Loucy (cell line): ENCODE data around the gene JRKL.

Source experiments
- H2AFZ ChIP-seq: fragments of 200-600 bp; sonication (generic); 2 replicates; pipeline ENCODE4 v1.6.0; 2016; ENCODE audit warnings: antibody characterized with exemption, mild to moderate bottlenecking, low read length, moderate library complexity
- H3F3A ChIP-seq: fragments of 200-600 bp; 2 replicates; pipeline ENCODE4 v1.6.0; 2016; ENCODE audit warnings: antibody characterized with exemption, low read depth, mild to moderate bottlenecking
- H3K27me3 ChIP-seq: fragments of 200-600 bp; sonication (generic); 2 replicates; pipeline ENCODE4 v1.6.1; 2014; ENCODE audit warnings: low read length, mild to moderate bottlenecking; ENCODE audit not compliant: insufficient read depth, poor library complexity, severe bottlenecking
- H3K36me3 ChIP-seq: fragments of 200-600 bp; sonication (generic); 2 replicates; pipeline ENCODE4 v1.6.1; 2016; ENCODE audit warnings: low read length; ENCODE audit not compliant: insufficient read depth
- H3K4me1 ChIP-seq: fragments of 200-600 bp; sonication (generic); 2 replicates; pipeline ENCODE4 v1.5.1; 2014; ENCODE audit warnings: low read length, mild to moderate bottlenecking; ENCODE audit not compliant: insufficient read depth, poor library complexity, severe bottlenecking
- H3K4me2 ChIP-seq: fragments of 200-600 bp; sonication (generic); 2 replicates; pipeline ENCODE4 v1.6.0; 2014; ENCODE audit warnings: antibody characterized with exemption, low read length, low read depth, mild to moderate bottlenecking; ENCODE audit not compliant: poor library complexity, severe bottlenecking
- H3K4me3 ChIP-seq: fragments of 200-600 bp; sonication (generic); 2 replicates; pipeline ENCODE4 v1.5.1; 2014; ENCODE audit warnings: low read length, mild to moderate bottlenecking, mixed read lengths; ENCODE audit not compliant: poor library complexity, severe bottlenecking
- H3K79me2 ChIP-seq: fragments of 200-600 bp; sonication (generic); 2 replicates; pipeline ENCODE4 v1.6.1; 2014; ENCODE audit warnings: low read length; ENCODE audit not compliant: insufficient read depth
- H3K9ac ChIP-seq: fragments of 200-600 bp; sonication (generic); 2 replicates; pipeline ENCODE4 v1.6.0; 2014; ENCODE audit warnings: mild to moderate bottlenecking, low read depth, low read length, moderate library complexity; ENCODE audit not compliant: poor library complexity, severe bottlenecking
- H3K9me2 ChIP-seq: fragments of 200-600 bp; sonication (generic); replicated peaks from 2 replicates; pipeline ENCODE4 v1.6.1; 2016; ENCODE audit warnings: low read depth, low read length, mixed read lengths
- H3K9me3 ChIP-seq: fragments of 200-600 bp; sonication (generic); 2 replicates; pipeline ENCODE4 v1.6.1; 2014; ENCODE audit warnings: mild to moderate bottlenecking, antibody characterized with exemption, low read length, low read depth; ENCODE audit not compliant: insufficient read depth
- H4K20me1 ChIP-seq: fragments of 200-600 bp; sonication (generic); 2 replicates; pipeline ENCODE4 v1.6.0; 2014; ENCODE audit warnings: antibody characterized with exemption, low read length, mild to moderate bottlenecking; ENCODE audit not compliant: insufficient read depth, poor library complexity, severe bottlenecking
- EZH2phosphoT487 ChIP-seq: fragments of 200-600 bp; IDR thresholded peaks from 2 replicates; pipeline ENCODE4 v1.6.1; 2018; ENCODE audit warnings: antibody characterized with exemption, mild to moderate bottlenecking, moderate library complexity, borderline replicate concordance
- TF ChIP-seq, protein P1 (sequence below): fragments of 200-600 bp; sonication (generic); conservative IDR thresholded peaks from 2 replicates; pipeline ENCODE4 v1.5.1; 2014; ENCODE audit warnings: mild to moderate bottlenecking, antibody characterized with exemption, low read length

JRKL gene

DNA sequence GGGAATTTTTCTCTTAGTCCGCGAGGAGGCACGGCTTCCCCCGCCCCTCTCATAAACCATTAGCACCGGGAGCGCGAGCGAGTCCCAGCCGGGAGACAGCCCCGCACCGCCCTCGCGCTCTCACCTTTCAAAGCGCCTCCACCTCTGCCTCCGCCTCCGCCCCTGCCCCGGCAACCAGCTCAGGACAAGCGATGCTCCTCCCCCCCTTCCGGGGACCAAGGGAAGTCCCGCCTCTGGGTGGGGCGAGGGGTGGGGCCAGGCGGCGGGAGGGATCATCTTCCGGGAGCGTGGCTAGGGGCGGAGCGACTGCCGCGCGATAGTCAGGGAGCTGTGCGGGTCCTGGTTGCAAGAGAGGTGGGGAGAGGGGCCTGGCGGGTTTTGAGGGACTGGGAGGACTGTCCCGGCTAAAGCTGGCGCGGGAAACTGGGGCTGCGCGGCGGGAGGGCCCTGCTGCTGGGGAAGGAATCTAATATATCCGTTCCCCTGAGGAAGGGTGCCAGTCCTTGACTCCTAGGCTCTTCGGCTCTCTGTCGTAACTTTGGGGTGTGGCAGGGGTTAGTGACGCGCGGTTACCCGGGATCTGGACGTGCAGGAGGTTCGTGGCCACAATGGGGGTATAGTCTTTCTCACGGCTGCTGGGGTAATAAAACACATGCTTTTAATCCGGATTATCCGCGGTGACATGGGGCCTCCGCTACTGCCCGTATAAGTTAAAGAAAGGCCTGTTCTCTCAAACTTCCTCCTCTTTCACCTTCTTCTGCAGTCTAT, at the start of gene JRKL, which contains the start of gene CCDC82:
Gene JRKL (plus strand): TSS at position 294 of the 768 bp plus-strand sequence. CDS start 637 bp downstream, outside the sequence.
Gene CCDC82 (minus strand): TSS at position 193 of the 768 bp plus-strand sequence. CDS start 5,165 bp downstream, outside the sequence.
- TF ChIP-seq, protein P1, sequence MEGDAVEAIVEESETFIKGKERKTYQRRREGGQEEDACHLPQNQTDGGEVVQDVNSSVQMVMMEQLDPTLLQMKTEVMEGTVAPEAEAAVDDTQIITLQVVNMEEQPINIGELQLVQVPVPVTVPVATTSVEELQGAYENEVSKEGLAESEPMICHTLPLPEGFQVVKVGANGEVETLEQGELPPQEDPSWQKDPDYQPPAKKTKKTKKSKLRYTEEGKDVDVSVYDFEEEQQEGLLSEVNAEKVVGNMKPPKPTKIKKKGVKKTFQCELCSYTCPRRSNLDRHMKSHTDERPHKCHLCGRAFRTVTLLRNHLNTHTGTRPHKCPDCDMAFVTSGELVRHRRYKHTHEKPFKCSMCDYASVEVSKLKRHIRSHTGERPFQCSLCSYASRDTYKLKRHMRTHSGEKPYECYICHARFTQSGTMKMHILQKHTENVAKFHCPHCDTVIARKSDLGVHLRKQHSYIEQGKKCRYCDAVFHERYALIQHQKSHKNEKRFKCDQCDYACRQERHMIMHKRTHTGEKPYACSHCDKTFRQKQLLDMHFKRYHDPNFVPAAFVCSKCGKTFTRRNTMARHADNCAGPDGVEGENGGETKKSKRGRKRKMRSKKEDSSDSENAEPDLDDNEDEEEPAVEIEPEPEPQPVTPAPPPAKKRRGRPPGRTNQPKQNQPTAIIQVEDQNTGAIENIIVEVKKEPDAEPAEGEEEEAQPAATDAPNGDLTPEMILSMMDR: no peak
- TF ChIP-seq EZH2phosphoT487: no peak

DNA sequence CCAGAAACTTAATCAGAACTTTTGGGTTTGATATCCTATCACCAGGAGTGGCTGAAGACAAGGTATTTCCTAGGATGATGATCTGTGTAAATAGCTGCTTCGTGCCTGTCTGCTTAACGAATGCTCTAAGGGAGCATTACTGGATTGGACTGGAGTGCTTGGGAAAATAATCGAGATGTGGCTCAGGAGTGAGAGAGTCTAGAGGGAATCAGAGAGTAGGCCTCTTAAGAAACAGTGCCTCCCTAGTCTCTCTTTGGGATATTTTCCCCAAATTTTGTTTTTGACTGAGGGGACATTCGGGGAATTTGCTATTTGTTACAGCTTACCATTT, 49.3 kb upstream of the JRKL start:
- TF ChIP-seq, protein P1: no peak
- no peak for TF ChIP-seq EZH2phosphoT487
- Histone ChIP-seq H3K27me3 (no peaks in the 10 kb centered on the region), H3K79me2 (no peaks in the 10 kb centered on the region), H3F3A (no peaks in the 10 kb centered on the region), H3K9me2 (no peaks in the 10 kb centered on the region), H3K9ac (no peak overlapping the region), H4K20me1 (no peaks in the 10 kb centered on the region), H3K4me2 (no peak overlapping the region), H2AFZ (no peak overlapping the region), H3K4me3 (no peak overlapping the region), H3K4me1 (peaks cover 33% of the 10 kb centered on the region), H3K36me3 (no peaks in the 10 kb centered on the region), H3K9me3 (no peaks in the 10 kb centered on the region)

More for the DNA sequence above, at the start of gene JRKL, which contains the start of gene CCDC82:
- Histone ChIP-seq H2AFZ (peak within 1 kb of the TSS; percentile 94), H3K79me2 (peaks cover 69% of the 10 kb centered on the region), H3F3A (0 out of 2 replicates have a peak, but pooled peaks cover 3% of the 10 kb centered on the region), H3K27me3 (no peaks in the 10 kb centered on the region), H3K9me2 (no peaks in the 10 kb centered on the region), H3K9me3 (no peaks in the 10 kb centered on the region), H4K20me1 (peaks cover 8% of the 10 kb centered on the region), H3K4me2 (peak within 1 kb of the TSS; percentile 90), H3K9ac (peak within 1 kb of the TSS; percentile 77), H3K4me1 (peaks cover 58% of the 10 kb centered on the region), H3K4me3 (peak within 1 kb of the TSS; percentile 98), H3K36me3 (no peaks in the 10 kb centered on the region)

DNA sequence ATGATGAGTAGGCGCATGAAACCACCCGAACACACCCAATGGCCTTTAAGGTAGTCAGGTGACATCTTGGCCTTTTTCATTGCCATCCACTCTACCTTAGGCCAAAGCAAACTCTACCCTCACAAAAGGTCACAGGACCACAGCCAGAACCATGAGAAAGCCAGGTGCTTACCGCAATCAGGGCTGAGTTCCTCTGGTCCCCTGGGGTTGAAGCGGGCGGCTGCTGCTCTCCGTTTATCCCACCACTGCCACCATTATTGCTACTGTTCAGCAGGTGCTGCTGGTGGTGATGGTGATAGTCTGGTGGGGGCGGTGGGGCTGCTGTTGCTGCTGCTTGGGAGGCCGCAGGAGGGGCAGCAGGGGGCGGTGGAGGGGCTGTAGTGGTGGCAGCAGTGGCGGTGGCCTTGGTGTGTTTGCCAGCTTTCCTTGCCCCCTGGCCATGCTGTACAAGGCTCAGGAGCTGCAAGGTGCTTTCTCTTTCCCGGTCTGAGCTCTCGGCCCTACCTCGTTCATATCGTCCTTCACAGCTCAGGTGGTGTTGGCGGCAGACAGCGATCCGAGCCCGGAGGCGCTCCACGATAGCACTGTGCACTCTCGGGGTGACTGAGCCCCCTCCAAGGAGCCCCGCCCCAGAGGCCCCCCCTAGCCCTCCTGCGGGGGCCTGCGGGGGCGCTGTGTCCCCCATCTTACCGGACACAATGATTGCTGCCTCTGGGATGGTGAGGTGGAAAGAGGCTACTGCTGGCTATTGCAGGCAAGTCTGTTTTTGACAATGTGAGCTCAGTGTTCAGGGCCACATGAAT, 48.4 kb upstream of the JRKL start:
- Histone ChIP-seq H3K27me3 (no peaks in the 10 kb centered on the region), H3K4me3 (peak overlapping the region; percentile 84)

More for the DNA sequence above, 48.4 kb upstream of the JRKL start:
- Histone ChIP-seq H4K20me1 (no peaks in the 10 kb centered on the region), H3K9ac (no peak overlapping the region), H3K9me2 (no peaks in the 10 kb centered on the region), H3K36me3 (no peaks in the 10 kb centered on the region), H3K4me2 (peak overlapping the region; percentile 78), H2AFZ (peak overlapping the region; percentile 99; the same call in 1 of the 2 replicates), H3K9me3 (no peaks in the 10 kb centered on the region), H3F3A (no peaks in the 10 kb centered on the region), H3K79me2 (no peaks in the 10 kb centered on the region), H3K4me1 (peaks cover 33% of the 10 kb centered on the region)
- TF ChIP-seq EZH2phosphoT487: no peak
- TF ChIP-seq, protein P1: peak; percentile 53
